ENCODE data around the gene SELENON. TPM values are rescaled to one million over a fixed set of nuclear protein-coding genes. Genes with fewer than 3 reads are reported as not detected.
A peak's percentile ranks its signal among the peaks of the same experiment; 100 is the strongest.

SELENON gene
- total RNA-seq, 1 donor from 2014 or later: 8.2 TPM

DNA sequence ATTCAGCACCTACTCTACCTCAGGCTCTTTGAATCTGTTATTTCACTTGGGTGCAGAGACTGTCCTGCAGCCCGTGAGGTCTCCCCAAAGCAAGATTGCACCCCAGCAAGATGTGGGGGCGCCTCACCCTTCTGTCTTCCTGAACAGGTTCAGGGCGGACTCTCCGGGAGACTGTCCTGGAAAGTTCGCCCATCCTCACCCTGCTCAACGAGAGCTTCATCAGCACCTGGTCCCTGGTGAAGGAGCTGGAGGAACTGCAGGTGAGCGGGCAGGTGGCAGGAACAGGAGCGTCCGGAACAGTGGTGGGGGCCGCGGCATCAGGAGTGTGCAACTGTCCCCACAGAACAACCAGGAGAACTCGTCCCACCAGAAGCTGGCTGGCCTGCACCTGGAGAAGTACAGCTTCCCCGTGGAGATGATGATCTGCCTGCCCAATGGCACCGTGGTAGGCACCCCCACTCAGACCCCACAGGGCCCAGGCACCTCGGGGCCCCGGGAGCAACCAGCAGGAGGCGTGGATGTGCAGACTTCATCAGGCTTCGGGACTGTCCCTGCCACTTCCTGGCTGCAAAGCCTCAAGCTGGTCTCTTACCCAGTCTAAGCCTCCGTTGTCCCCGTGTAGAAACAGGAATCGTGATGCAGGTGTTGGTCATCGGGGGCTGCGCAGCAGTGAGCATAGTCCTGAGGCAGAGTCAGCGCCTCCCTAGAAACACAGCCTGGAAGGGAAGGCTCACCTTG lies 13.9 kb downstream of the SELENON start:
- H3K36me3 Mint-ChIP-seq (ENCODE audit: low read depth): no peaks in the 10 kb centered on the region
- H3K27ac Mint-ChIP-seq: no peak overlapping the region
- H3K4me3 Mint-ChIP-seq: no peak overlapping the region
- H3K27me3 Mint-ChIP-seq: no peaks in the 10 kb centered on the region
- H3K4me1 Mint-ChIP-seq: peaks cover 11% of the 10 kb centered on the region
- no peaks in the 10 kb centered on the region for H3K9me3 Mint-ChIP-seq
- no peak for DNase-seq
- intact Hi-C loops (cut with micrococcal nuclease): no loop called here

DNA sequence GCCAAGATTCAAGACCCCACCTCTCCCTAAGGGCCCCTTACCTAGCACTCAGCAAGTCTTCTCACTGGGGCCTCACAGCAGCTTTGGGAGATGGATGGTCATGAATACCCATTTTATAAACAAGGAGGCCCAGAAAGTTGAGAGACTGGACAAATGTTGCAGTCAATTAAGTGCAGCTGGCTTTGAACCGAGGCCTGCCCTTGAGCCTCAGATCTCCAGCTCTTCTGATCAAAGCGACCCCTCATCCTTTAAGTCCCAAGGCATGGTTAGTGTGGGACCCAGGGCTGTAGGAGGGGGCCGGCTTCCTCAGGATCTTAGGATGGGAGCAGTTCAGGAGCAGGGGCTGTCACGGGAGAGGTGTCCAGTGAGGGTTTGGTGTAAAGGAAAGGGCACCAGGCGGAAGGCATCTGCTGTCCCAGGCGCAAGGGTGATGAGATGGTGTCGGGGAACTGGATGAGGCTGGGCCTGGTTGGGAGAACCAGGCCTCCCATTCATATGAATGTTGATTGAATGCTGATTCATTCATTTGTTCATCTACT lies 14.6 kb downstream of the SELENON start:
- H3K9me3 Mint-ChIP-seq: no peaks in the 10 kb centered on the region
- no peak for DNase-seq
- no peaks in the 10 kb centered on the region for H3K27me3 Mint-ChIP-seq
- H3K27ac Mint-ChIP-seq: no peak overlapping the region
- H3K36me3 Mint-ChIP-seq (ENCODE audit: low read depth): no peaks in the 10 kb centered on the region
- peaks cover 17% of the 10 kb centered on the region for H3K4me1 Mint-ChIP-seq
- H3K4me3 Mint-ChIP-seq: no peak overlapping the region
- intact Hi-C loops (cut with micrococcal nuclease): no loop called here

DNA sequence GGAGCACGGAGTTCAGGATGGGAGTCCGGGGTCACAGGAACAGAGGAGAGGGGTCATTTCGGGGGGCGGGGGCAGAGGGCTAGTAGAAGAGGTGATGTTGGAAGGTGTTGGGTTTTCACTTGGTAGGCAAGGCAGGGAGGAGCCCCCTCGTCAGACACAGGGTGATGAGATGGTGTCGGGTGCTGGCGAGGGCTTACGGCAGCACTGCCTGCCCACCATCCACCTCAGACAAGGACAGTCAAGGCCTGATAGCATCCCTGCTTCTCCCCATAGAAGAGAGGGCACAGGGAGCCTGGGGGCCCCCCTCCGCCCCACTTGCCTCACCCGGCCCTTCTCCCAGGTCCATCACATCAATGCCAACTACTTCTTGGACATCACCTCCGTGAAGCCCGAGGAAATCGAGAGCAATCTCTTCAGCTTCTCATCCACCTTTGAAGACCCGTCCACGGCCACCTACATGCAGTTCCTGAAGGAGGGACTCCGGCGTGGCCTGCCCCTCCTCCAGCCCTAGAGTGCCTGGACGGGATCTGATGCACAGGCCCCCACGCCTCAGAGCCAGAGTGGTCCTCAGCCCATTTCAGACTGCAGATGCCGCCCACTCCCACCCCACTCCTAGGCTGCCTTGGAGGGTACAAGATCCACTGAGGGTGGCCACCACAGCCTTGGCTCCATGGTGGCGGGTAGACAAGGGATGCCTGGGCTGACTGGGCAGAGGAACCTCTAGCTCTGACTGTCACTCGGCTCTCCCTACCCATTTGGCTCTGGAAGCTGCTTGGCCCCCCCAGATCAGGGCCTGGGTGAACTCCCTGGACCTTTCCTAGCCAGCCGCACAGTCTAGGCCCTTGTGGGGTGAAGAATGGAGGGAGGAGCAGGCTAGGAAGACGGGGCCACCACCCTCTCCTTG lies 15.5 kb downstream of the SELENON start:
- H3K9me3 Mint-ChIP-seq: no peaks in the 10 kb centered on the region
- no peak overlapping the region for H3K27ac Mint-ChIP-seq
- no peaks in the 10 kb centered on the region for H3K36me3 Mint-ChIP-seq (ENCODE audit: low read depth)
- intact Hi-C loops (cut with micrococcal nuclease): no loop called here
- DNase-seq: no peak
- H3K4me1 Mint-ChIP-seq: peaks cover 17% of the 10 kb centered on the region
- no peaks in the 10 kb centered on the region for H3K27me3 Mint-ChIP-seq
- no peak overlapping the region for H3K4me3 Mint-ChIP-seq

- H3K27me3 Mint-ChIP-seq: no peaks in the 10 kb centered on the region
Measured at GRCh38 chr1:25816112-25816718, 16.2 kb downstream of the SELENON start.

DNA sequence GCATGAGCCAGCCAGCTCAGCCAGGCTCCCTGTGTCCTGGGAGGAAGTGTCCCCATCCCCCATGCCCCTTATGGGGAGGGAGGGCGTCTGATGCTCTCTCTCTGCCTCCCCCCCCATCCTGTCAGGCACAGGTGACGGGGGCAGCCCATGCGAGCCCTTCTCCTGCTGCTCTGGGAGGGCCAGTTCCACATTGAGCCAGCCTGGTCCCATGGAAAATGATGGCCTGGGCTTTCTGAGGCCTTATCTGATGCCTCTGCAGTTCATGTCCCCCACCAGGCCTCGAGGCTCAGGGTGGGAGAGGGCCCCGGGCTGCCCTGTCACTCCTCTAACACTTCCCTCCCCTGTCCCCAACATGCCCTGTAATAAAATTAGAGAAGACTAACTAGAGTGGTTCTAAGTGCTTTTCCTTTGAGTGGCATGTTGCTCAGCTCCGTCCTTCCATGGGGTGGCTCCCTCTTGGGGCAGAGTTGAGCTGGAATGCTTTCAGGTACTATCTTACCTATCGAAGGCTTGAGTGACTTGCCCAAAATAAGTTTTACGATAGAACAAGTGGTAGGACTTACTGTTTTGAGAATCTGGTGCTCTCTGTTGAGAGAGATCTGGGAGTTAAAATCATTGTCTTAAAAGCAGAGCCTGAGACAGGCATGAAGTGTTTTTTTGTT lies 18.0 kb downstream of the SELENON start:
- Mint-ChIP-seq H3K4me1 (peaks cover 31% of the 10 kb centered on the region), H3K9me3 (no peaks in the 10 kb centered on the region), H3K4me3 (peak overlapping the region; percentile 96), H3K27ac (no peak overlapping the region), H3K27me3 (no peaks in the 10 kb centered on the region), H3K36me3 (ENCODE audit: low read depth) (peaks cover 5% of the 10 kb centered on the region)
- intact Hi-C loops (cut with micrococcal nuclease): no loop called here
- peak; percentile 56 for DNase-seq

More at GRCh38 chr1:25816112-25816718, 16.2 kb downstream of the SELENON start:
- Mint-ChIP-seq H3K36me3 (ENCODE audit: low read depth) (peaks cover 5% of the 10 kb centered on the region), H3K4me3 (no peak overlapping the region), H3K27ac (no peak overlapping the region), H3K4me1 (peaks cover 24% of the 10 kb centered on the region), H3K9me3 (no peaks in the 10 kb centered on the region)
- DNase-seq: no peak
- intact Hi-C loops (cut with micrococcal nuclease): no loop called here

DNA sequence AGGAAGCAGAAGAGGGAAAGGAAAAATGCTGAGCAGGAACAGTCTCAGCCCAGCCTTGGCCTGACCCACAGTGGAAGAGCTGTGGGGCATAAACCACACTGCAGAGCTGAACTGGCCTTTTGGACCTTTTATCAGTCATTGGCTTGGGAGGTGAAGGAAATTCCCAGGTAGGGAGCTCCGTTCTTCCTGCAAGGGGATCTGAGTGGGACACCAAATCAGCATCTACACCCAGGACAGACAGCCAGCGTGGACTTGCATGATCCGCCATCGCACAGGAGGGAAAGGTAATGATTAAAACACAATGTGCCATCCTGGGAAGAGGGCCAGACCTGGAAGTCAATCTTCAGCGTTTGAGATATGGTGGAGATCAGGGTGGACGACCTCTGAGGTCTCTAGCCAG lies 18.6 kb downstream of the SELENON start:
- no peaks in the 10 kb centered on the region for H3K9me3 Mint-ChIP-seq
- H3K27ac Mint-ChIP-seq: peak overlapping the region; percentile 92
- peaks cover 31% of the 10 kb centered on the region for H3K4me1 Mint-ChIP-seq
- DNase-seq: no peak
- H3K36me3 Mint-ChIP-seq (ENCODE audit: low read depth): peaks cover 5% of the 10 kb centered on the region
- H3K4me3 Mint-ChIP-seq: peak overlapping the region; percentile 96
- H3K27me3 Mint-ChIP-seq: no peaks in the 10 kb centered on the region
- intact Hi-C loops (cut with micrococcal nuclease): no loop called here

DNA sequence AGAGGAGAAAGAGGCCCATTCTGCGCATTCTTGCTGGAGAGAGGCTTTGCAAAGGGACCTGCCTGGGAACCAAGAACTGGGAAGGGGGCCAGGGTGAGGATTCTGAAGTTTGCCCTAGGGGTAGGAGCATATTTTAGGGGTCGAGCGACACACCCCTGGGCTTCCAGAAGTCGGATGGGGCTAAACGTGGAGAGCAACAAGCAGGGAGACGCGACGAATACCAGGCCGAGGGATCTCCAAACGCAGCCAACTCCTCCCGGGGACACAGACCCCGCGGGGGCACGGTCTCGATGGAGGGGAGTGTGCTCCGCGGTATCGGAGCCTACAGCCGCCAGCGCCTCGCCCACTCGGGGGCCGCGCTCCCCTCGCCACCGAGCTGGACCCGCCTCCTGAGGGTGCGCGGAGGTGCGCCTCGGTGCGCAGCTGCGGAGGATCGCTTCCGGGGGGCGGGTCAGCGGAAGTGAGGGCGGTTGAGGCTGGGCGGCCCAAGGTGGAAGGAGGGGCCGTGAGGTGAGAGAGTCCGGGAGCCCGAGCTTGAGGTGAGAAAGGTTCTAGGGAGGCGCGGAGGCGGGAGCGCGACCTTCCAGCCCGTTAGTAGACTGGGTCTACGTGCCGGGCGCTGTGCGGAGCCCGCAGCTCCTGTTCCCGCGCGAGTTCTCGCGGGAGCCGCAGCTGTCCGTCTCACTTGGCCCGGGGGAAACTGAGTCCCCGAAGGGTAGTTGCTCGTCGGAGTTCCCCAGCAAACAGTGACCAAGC lies 19.7 kb downstream of the SELENON start, which contains the start of gene MTFR1L:
MTFR1L (plus strand) TSS at position 464 of the 756 bp plus-strand sequence. CDS start 3,151 bp downstream, outside the sequence.
- Mint-ChIP-seq H3K9me3 (no peaks in the 10 kb centered on the region), H3K27me3 (no peaks in the 10 kb centered on the region), H3K36me3 (ENCODE audit: low read depth) (peaks cover 5% of the 10 kb centered on the region), H3K4me1 (peaks cover 31% of the 10 kb centered on the region), H3K27ac (peak within 1 kb of the TSS; percentile 92), H3K4me3 (peak within 1 kb of the TSS; percentile 96)
- intact Hi-C loops (cut with micrococcal nuclease): loop anchor here (1.0 kb wide), 2 partner anchors 40 to 179 kb away; partner anchors contain the start of genes AUNIP and PAFAH2
- DNase-seq: peak; percentile 99

DNA sequence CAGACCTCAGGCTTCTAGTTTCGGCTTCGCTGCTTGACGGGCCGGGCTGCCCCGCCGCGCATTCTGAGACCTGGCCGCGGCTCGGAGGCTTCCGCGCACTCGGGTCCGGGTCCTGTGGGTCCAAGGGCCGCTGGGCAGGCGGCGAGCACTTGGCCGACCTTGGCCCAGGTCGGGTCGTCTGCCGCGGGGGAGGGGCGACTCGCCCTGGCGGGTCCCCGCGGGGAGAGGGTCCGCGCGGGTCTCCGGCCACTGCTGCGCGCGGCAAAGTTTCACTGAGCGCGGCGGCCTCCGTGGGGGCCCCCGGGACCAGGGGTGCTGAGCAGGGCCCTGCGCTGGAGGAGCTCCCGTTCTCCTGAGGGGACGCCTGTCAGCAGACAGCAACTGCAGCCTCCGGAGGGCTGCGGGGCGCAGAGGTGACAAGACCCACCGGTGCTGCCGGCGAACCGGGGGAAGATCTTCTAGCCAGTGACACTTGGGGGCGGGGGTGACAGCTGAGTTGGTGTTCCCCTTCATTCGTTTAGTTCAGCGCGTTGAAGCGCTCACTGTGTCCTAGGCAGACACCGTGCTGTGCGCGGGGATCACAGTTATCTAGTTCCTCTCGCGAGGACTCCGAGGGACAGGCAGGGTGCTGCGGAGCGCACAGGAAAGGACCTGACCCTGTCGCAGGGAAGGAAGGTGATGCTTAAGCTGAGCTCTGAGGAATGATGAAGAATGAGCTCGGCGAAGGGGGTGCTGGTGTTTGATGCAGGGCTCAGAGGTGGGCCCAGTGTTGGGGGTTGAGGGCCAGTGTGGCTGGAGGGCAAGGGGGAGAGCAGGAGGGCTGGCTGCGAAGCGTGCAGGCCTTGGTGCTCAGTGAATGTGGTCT lies 20.5 kb downstream of the SELENON start:
- peak overlapping the region; percentile 96 for H3K4me3 Mint-ChIP-seq

GRCh38 chr1:25821112-25821476 lies 21.1 kb downstream of the SELENON start:
- no peaks in the 10 kb centered on the region for H3K9me3 Mint-ChIP-seq
- peak overlapping the region; percentile 89 for H3K27ac Mint-ChIP-seq
- H3K4me1 Mint-ChIP-seq: peaks cover 31% of the 10 kb centered on the region
- DNase-seq: no peak
- no peaks in the 10 kb centered on the region for H3K27me3 Mint-ChIP-seq
- H3K4me3 Mint-ChIP-seq: peak overlapping the region; percentile 96
- intact Hi-C loops (cut with micrococcal nuclease): no loop called here
- H3K36me3 Mint-ChIP-seq (ENCODE audit: low read depth): peaks cover 8% of the 10 kb centered on the region

More for the DNA sequence above, 20.5 kb downstream of the SELENON start:
- Mint-ChIP-seq H3K27ac (peak overlapping the region; percentile 92), H3K9me3 (no peaks in the 10 kb centered on the region), H3K4me1 (peaks cover 31% of the 10 kb centered on the region), H3K36me3 (ENCODE audit: low read depth) (peaks cover 5% of the 10 kb centered on the region), H3K27me3 (no peaks in the 10 kb centered on the region)
- DNase-seq: peak; percentile 93
- intact Hi-C loops (cut with micrococcal nuclease): loop anchor here (1.0 kb wide), 1 partner anchor 39 kb away; the partner anchor contains the start of gene AUNIP

- Mint-ChIP-seq H3K4me3 (peak overlapping the region; percentile 96), H3K27ac (peak overlapping the region; percentile 89), H3K27me3 (no peaks in the 10 kb centered on the region), H3K9me3 (no peaks in the 10 kb centered on the region), H3K4me1 (peaks cover 31% of the 10 kb centered on the region), H3K36me3 (ENCODE audit: low read depth) (peaks cover 11% of the 10 kb centered on the region)
- peak; percentile 56 for DNase-seq
- intact Hi-C loops (cut with micrococcal nuclease): no loop called here
Measured at GRCh38 chr1:25821630-25822091, 21.7 kb downstream of the SELENON start.

DNA sequence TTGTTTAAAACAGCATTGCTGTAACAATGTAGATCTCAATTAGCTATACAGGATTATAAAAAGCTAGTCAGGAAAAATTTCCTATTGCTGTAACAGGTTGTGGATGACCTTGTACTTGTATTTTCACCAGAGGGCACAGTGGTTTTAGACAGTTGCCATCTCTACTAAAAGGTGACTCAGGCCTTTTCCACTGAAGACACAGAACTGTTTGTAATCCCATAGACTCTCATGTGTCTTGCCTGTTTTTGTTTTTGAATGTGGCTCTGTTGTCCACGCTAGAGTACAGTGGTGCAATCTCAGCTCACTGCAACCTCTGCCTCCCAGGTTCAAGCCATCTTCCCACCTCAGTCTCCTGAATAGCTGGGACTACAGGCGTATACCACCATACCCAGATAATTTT lies 25.6 kb downstream of the SELENON start:
- Mint-ChIP-seq H3K36me3 (ENCODE audit: low read depth) (peaks cover 34% of the 10 kb centered on the region), H3K4me1 (peaks cover 13% of the 10 kb centered on the region)

DNA sequence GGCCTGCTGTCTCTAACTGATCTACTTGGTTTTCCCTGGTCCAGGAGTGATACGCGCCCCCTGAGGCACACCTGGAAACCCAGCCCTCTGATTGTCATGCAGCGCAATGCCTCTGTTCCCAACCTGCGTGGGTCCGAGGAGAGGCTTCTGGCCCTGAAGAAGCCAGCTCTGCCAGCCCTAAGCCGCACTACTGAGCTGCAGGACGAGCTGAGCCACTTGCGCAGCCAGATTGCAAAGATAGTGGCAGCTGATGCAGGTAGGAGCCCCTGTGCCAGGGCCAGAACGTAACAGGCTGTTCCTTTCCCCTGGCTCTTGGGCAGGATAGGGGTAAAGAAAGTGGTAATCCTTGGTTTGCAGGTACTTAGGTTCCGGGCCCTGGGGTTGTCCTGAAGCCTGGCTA lies 26.6 kb downstream of the SELENON start:
- H3K4me3 Mint-ChIP-seq: no peak overlapping the region
- DNase-seq: no peak
- H3K9me3 Mint-ChIP-seq: no peaks in the 10 kb centered on the region
- intact Hi-C loops (cut with micrococcal nuclease): no loop called here
- peaks cover 4% of the 10 kb centered on the region for H3K4me1 Mint-ChIP-seq
- no peak overlapping the region for H3K27ac Mint-ChIP-seq
- H3K27me3 Mint-ChIP-seq: no peaks in the 10 kb centered on the region
- H3K36me3 Mint-ChIP-seq (ENCODE audit: low read depth): peaks cover 37% of the 10 kb centered on the region

More for the DNA sequence above, 25.6 kb downstream of the SELENON start:
- H3K27me3 Mint-ChIP-seq: no peaks in the 10 kb centered on the region
- DNase-seq: no peak
- H3K4me3 Mint-ChIP-seq: no peak overlapping the region
- intact Hi-C loops (cut with micrococcal nuclease): no loop called here
- no peak overlapping the region for H3K27ac Mint-ChIP-seq
- no peaks in the 10 kb centered on the region for H3K9me3 Mint-ChIP-seq

Measured in activated CD4-positive, alpha-beta T cell treated with anti-CD3 and anti-CD28 coated beads, Interleukin-2, amount 10 ng/mL, durations not matched to agents 24 days and 14 days (primary cell).